ENCODE measurements around the gene SMAD6. TPM values are rescaled to one million over a fixed set of nuclear protein-coding genes. Genes with fewer than 3 reads are reported as not detected.

SMAD6 gene
- total RNA-seq, 1 experiment from 2014 or later: 19.9 TPM

GRCh38 chr15:66752078-66752477 lies 50.0 kb downstream of the SMAD6 start:
- Histone ChIP-seq H3K4me3 (ENCODE audit: low read length) (no peak overlapping the region), H3F3A (ENCODE audit: low read length, unreplicated experiment) (peaks cover 12% of the 10 kb centered on the region), H2AFZ (ENCODE audit: low read length) (no peak overlapping the region), H4K20me1 (ENCODE audit: low read length) (no peaks in the 10 kb centered on the region), H3K4me2 (ENCODE audit: low read length) (peak overlapping the region; percentile 54; the same call in 1 of the 2 replicates), H3K4me1 (ENCODE audit: insufficient read depth, low read length) (peaks cover 53% of the 10 kb centered on the region), H3K9me2 (replicated peaks; ENCODE audit: low read length) (no peaks in the 10 kb centered on the region), H3K27me3 (ENCODE audit: low read length) (no peaks in the 10 kb centered on the region), H3K36me3 (ENCODE audit: low read depth, low read length) (peaks cover 16% of the 10 kb centered on the region), H3K9me3 (ENCODE audit: low read length) (no peaks in the 10 kb centered on the region), H3K79me2 (ENCODE audit: low read length) (peaks cover 48% of the 10 kb centered on the region), H3K9ac (ENCODE audit: low read length) (peak overlapping the region; percentile 25; the same call in 1 of the 2 replicates), H3K27ac (ENCODE audit: low read length) (peak overlapping the region; percentile 48)
- ATAC-seq (no peak), DNase-seq (no peak)
- TF ChIP-seq CTCF (conservative IDR thresholded peaks at IDR 0.05; ENCODE audit: low read depth, low read length) (no peak), EZH2phosphoT487 (IDR thresholded peaks at IDR 0.05; ENCODE audit: borderline replicate concordance, low read length) (no peak), EZH2 (IDR thresholded peaks at IDR 0.05; ENCODE audit: low read length, unreplicated experiment) (no peak)
- intact Hi-C loops (cut with micrococcal nuclease): no loop called here
- ChIA-PET POLR2A (ENCODE audit: unreplicated experiment) (interaction anchor here (0.5 to 0.7 kb wide), 3 partner anchors 13 to 32 kb away, joined by 3 to 14 read pairs (median 13); no protein-coding TSS in a partner anchor), CTCF (interaction anchor here (0.7 kb wide), 2 partner anchors 16 to 78 kb away, joined by 5 to 7 read pairs; no protein-coding TSS in a partner anchor)
- no TSS peak for BruUV-seq (replicated peaks)

- H4K20me1 ChIP-seq (ENCODE audit: low read length): no peaks in the 10 kb centered on the region
- no peak overlapping the region for H3K27ac ChIP-seq (ENCODE audit: low read length)
- peaks cover 49% of the 10 kb centered on the region for H3K4me1 ChIP-seq (ENCODE audit: insufficient read depth, low read length)
- H2AFZ ChIP-seq (ENCODE audit: low read length): no peak overlapping the region
- DNase-seq (no peak), ATAC-seq (no peak)
- intact Hi-C loops (cut with micrococcal nuclease): no loop called here
- peaks cover 45% of the 10 kb centered on the region for H3K79me2 ChIP-seq (ENCODE audit: low read length)
- no peak for TF ChIP-seq EZH2 (IDR thresholded peaks at IDR 0.05; ENCODE audit: low read length, unreplicated experiment)
- no peak for TF ChIP-seq EZH2phosphoT487 (IDR thresholded peaks at IDR 0.05; ENCODE audit: borderline replicate concordance, low read length)
- no peak for TF ChIP-seq CTCF (conservative IDR thresholded peaks at IDR 0.05; ENCODE audit: low read depth, low read length)
- H3F3A ChIP-seq (ENCODE audit: low read length, unreplicated experiment): peaks cover 5% of the 10 kb centered on the region
- BruUV-seq (replicated peaks): no TSS peak
- H3K9me3 ChIP-seq (ENCODE audit: low read length): no peaks in the 10 kb centered on the region
- no peak overlapping the region for H3K4me2 ChIP-seq (ENCODE audit: low read length)
- ChIA-PET POLR2A (ENCODE audit: unreplicated experiment) (no interaction called here), CTCF (no interaction called here)
- no peak overlapping the region for H3K4me3 ChIP-seq (ENCODE audit: low read length)
- peaks cover 16% of the 10 kb centered on the region for H3K36me3 ChIP-seq (ENCODE audit: low read depth, low read length)
- no peaks in the 10 kb centered on the region for H3K27me3 ChIP-seq (ENCODE audit: low read length)
- no peak overlapping the region for H3K9ac ChIP-seq (ENCODE audit: low read length)
- H3K9me2 ChIP-seq (replicated peaks; ENCODE audit: low read length): no peaks in the 10 kb centered on the region
Observed at GRCh38 chr15:66753687-66754377, 51.8 kb downstream of the SMAD6 start.

- Histone ChIP-seq H3K4me2 (ENCODE audit: low read length) (no peak overlapping the region), H4K20me1 (ENCODE audit: low read length) (no peaks in the 10 kb centered on the region), H3K36me3 (ENCODE audit: low read depth, low read length) (peaks cover 16% of the 10 kb centered on the region), H2AFZ (ENCODE audit: low read length) (no peak overlapping the region), H3F3A (ENCODE audit: low read length, unreplicated experiment) (peaks cover 4% of the 10 kb centered on the region), H3K4me1 (ENCODE audit: insufficient read depth, low read length) (peaks cover 48% of the 10 kb centered on the region), H3K9ac (ENCODE audit: low read length) (no peak overlapping the region), H3K79me2 (ENCODE audit: low read length) (peaks cover 39% of the 10 kb centered on the region), H3K27me3 (ENCODE audit: low read length) (no peaks in the 10 kb centered on the region), H3K9me2 (replicated peaks; ENCODE audit: low read length) (no peaks in the 10 kb centered on the region), H3K4me3 (ENCODE audit: low read length) (no peak overlapping the region), H3K27ac (ENCODE audit: low read length) (no peak overlapping the region), H3K9me3 (ENCODE audit: low read length) (no peaks in the 10 kb centered on the region)
- ChIA-PET POLR2A (ENCODE audit: unreplicated experiment) (no interaction called here), CTCF (no interaction called here)
- no TSS peak for BruUV-seq (replicated peaks)
- ATAC-seq (no peak), DNase-seq (no peak)
- TF ChIP-seq CTCF (conservative IDR thresholded peaks at IDR 0.05; ENCODE audit: low read depth, low read length): no peak
- no peak for TF ChIP-seq EZH2 (IDR thresholded peaks at IDR 0.05; ENCODE audit: low read length, unreplicated experiment)
- no peak for TF ChIP-seq EZH2phosphoT487 (IDR thresholded peaks at IDR 0.05; ENCODE audit: borderline replicate concordance, low read length)
- intact Hi-C loops (cut with micrococcal nuclease): no loop called here
Observed at GRCh38 chr15:66754789-66755188, 52.8 kb downstream of the SMAD6 start.
